SK-N-SH (cell line): ENCODE measurements around the gene COLEC11. TPM values are rescaled to one million over a fixed set of nuclear protein-coding genes. Genes with fewer than 3 reads are reported as not detected.
"Not testable (repeated sequence)": the region's sequence is repeated elsewhere in the genome, so short reads cannot be mapped to it uniquely, and the experiment has no call there.

Source experiments
- CTCF ChIA-PET: fragments of 300-600, 350-600 bp; formaldehyde crosslinking; extraction: SDS; loops from one replicate; lab custom pipeline; 2021; lab: Yijun Ruan, JAX
- POLR2A ChIA-PET: fragments of 350-600 bp; sonication (Branson Sonifier 250); formaldehyde crosslinking; extraction: SDS; loops from one replicate; lab custom pipeline; 2020; ENCODE audit warnings: antibody characterized with exemption, inconsistent platforms; lab: Yijun Ruan, JAX
- DNase-seq: peaks from one replicate; pipeline ENCODE4 v3.0.0; 2012
- H2AFZ ChIP-seq: fragments of 200-600 bp; sonication (generic); 2 replicates; pipeline ENCODE4 v1.8.1; 2016; ENCODE audit warnings: antibody characterized with exemption, mild to moderate bottlenecking, low read depth
- H3F3A ChIP-seq: fragments of 200-600 bp; sonication (generic); replicated peaks from 2 replicates; pipeline ENCODE3; 2016; ENCODE audit warnings: antibody characterized with exemption, mild to moderate bottlenecking; ENCODE audit not compliant: insufficient read depth
- H3K27ac ChIP-seq, 2 experiments: fragments of 200-500 bp in 1 of 2; fragments of 200-600 bp in 1 of 2; sonication (Bioruptor generic) in 1 of 2; sonication (generic), shearing (Covaris generic) in 1 of 2; 2 replicates each; pipeline versions ENCODE4 v1.5.1 to v1.6.1; 2014 to 2016; ENCODE audit warnings: low read depth in 2 of 2, inconsistent platforms in 1 of 2, low read length in 1 of 2, mild to moderate bottlenecking in 1 of 2, mixed read lengths in 1 of 2
- H3K27me3 ChIP-seq: fragments of 200-600 bp; sonication (generic), shearing (Covaris generic); 2 replicates; pipeline ENCODE4 v1.6.1; 2016; ENCODE audit warnings: mixed run types; ENCODE audit not compliant: insufficient read depth
- H3K36me3 ChIP-seq, 2 experiments: fragments of 200-500 bp in 1 of 2; fragments of 200-600 bp in 1 of 2; sonication (Bioruptor generic) in 1 of 2; sonication (generic) in 1 of 2; replicated peaks in 1 of 2; 2 replicates each; pipeline versions ENCODE3 to v1.5.1; 2014 to 2016; ENCODE audit warnings: low read length in 1 of 2, mild to moderate bottlenecking in 1 of 2; ENCODE audit not compliant: insufficient read depth in 2 of 2, control insufficient read depth in 1 of 2
- H3K4me1 ChIP-seq, 2 experiments: fragments of 200-500 bp in 1 of 2; fragments of 200-600 bp in 1 of 2; sonication (Bioruptor generic) in 1 of 2; sonication (generic), shearing (Covaris generic) in 1 of 2; 2 replicates each; pipeline versions ENCODE4 v1.5.1 to v1.6.1; 2014 to 2016; ENCODE audit warnings: low read depth in 1 of 2, low read length in 1 of 2, mixed run types in 1 of 2; ENCODE audit not compliant: insufficient read depth in 2 of 2, control insufficient read depth in 1 of 2
- H3K4me2 ChIP-seq: fragments of 200-600 bp; sonication (generic), shearing (Covaris generic); 2 replicates; pipeline ENCODE4 v1.6.1; 2017; ENCODE audit warnings: mixed run types
- H3K4me3 ChIP-seq, 2 experiments: fragments of 200-500 bp in 1 of 2; fragments of 200-600 bp in 1 of 2; sonication (Bioruptor generic) in 1 of 2; sonication (generic), shearing (Covaris generic) in 1 of 2; 2 replicates each; pipeline versions ENCODE4 v1.5.1 to v1.8.1; 2014 to 2016; ENCODE audit warnings: low read depth in 2 of 2, inconsistent platforms in 1 of 2, low read length in 1 of 2, mild to moderate bottlenecking in 1 of 2, mixed read lengths in 1 of 2, moderate library complexity in 1 of 2
- H3K79me2 ChIP-seq: fragments of 200-600 bp; sonication (generic); 2 replicates; pipeline ENCODE4 v1.8.1; 2017; ENCODE audit warnings: mild to moderate bottlenecking; ENCODE audit not compliant: insufficient read depth
- H3K9ac ChIP-seq: fragments of 200-600 bp; sonication (generic); 2 replicates; pipeline ENCODE4 v1.6.1; 2017; ENCODE audit warnings: mixed run types
- H3K9me2 ChIP-seq: fragments of 200-600 bp; sonication (generic); 2 replicates; pipeline ENCODE4 v1.6.1; 2017; ENCODE audit warnings: mixed run types
- H3K9me3 ChIP-seq: fragments of 200-600 bp; sonication (generic); 2 replicates; pipeline ENCODE4 v1.6.1; 2017; ENCODE audit warnings: mixed run types, mild to moderate bottlenecking, moderate library complexity
- H4K20me1 ChIP-seq: fragments of 200-600 bp; sonication (generic); 2 replicates; pipeline ENCODE4 v1.6.1; 2017; ENCODE audit warnings: mild to moderate bottlenecking, mixed run types; ENCODE audit not compliant: insufficient read depth
- FOXM1 ChIP-seq: IDR thresholded peaks from 2 replicates; pipeline ENCODE4 v1.4.0; 2012; ENCODE audit warnings: low read depth, mild to moderate bottlenecking
- MXI1 ChIP-seq: IDR thresholded peaks from 2 replicates; pipeline ENCODE4 v1.6.1; 2012; ENCODE audit warnings: mild to moderate bottlenecking, low read depth, low read length, improper control_type of control experiment
- NRF1 ChIP-seq: IDR thresholded peaks from 2 replicates; pipeline ENCODE4 v1.6.1; 2012; ENCODE audit warnings: low read depth, mild to moderate bottlenecking, low read length
- POLR2AphosphoS5 ChIP-seq: IDR thresholded peaks from 2 replicates; pipeline ENCODE4 v1.6.1; 2012; ENCODE audit warnings: low read depth, low read length
- RAD21 ChIP-seq: IDR thresholded peaks from 2 replicates; pipeline ENCODE4 v1.6.1; 2012; ENCODE audit warnings: mild to moderate bottlenecking, low read length
- TEAD4 ChIP-seq: IDR thresholded peaks from 2 replicates; pipeline ENCODE4 v1.4.0; 2012; ENCODE audit warnings: mild to moderate bottlenecking, borderline replicate concordance; ENCODE audit not compliant: insufficient read depth
- WGBS: methylation state at CpG from one replicate; pipeline ENCODE4 v1.1.6; 2017; ENCODE audit warnings: low lambda C conversion rate; 5-methylcytosine and 5-hydroxymethylcytosine counted together
- polyA plus RNA-seq, 3 experiments: library from polyadenylated mRNA; depleted of rRNA; stranded (reverse); fragments of >200 nt; gene quantifications; 2 replicates each; pipeline ENCODE4 v1.2.3, GENCODE V29; 2012
- TF ChIP-seq, protein P1 (sequence below): IDR thresholded peaks from 2 replicates; pipeline ENCODE4 v1.4.0; 2012; ENCODE audit warnings: low read depth, borderline replicate concordance
- TF ChIP-seq, protein P2 (sequence below): fragments of 150-350 bp; IDR thresholded peaks from 2 replicates; pipeline ENCODE4 v1.6.1; 2016; ENCODE audit warnings: mild to moderate bottlenecking, low read depth, low read length
- TF ChIP-seq, protein P3 (sequence below): IDR thresholded peaks from 2 replicates; pipeline ENCODE4 v1.4.0; 2012; ENCODE audit warnings: low read depth, borderline replicate concordance

Gene COLEC11
- polyA plus RNA-seq, 1 of the 3 experiments (the other 2 are of a cell fraction) = 8.7 TPM

DNA sequence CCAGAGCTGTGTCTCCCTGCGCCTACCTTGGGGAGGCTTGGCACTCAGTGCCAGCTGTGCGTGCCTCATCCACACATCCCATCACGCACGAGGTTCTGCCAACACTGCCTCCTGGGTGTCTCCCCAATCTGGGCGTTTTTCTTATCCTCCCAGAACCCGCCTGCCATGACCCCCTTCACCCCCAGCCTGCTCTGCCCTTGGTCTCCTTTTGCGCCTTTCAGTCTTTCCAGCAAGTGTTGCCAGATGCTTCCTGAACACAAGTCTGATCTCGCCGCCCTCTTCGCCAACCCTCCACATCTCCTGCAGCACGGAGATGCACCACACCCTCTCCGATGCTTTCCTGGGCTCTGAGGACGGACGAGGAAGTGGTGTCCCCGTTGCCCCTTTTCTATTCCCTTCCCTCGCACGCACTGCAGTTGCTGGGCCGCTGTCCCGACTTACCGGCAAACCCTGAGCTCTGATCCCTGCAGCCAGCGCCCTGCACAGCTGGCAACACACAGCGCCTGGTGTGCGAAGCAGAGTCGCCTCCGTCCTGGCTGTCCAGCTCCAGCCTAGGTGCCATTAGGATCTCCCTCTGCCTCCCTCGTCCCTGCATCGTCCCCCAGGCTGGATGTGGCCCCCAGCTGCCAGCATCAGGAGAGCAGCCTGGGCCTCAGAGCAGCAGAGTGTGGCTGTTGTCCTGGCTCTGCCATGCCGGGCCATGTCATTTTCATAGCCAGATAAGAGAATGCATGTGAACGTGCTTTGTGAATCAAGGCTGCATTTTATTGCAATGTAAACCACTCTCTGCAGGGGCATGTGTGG is 40.5 kb downstream of the COLEC11 start:
- no peak for DNase-seq
- no peak overlapping the region for H3K4me2 ChIP-seq
- CTCF ChIA-PET = interaction anchor here (2.0 kb wide), 1 partner anchor 9 kb away, joined by 5 read pairs; no protein-coding TSS in a partner anchor
- WGBS = 75% methylated on average over 29 of the region's 29 CpGs
- H3K4me3 ChIP-seq = no peak overlapping the region
- no peak overlapping the region for H3K27ac ChIP-seq
- H3K9me2 ChIP-seq = no peaks in the 10 kb centered on the region
- no peaks in the 10 kb centered on the region for H3F3A ChIP-seq
- H4K20me1 ChIP-seq = no peaks in the 10 kb centered on the region
- peaks cover 0 to 24% of the 10 kb centered on the region in 2 experiments; a peak in 1 of 4 replicates for H3K4me1 ChIP-seq
- no peak overlapping the region for H2AFZ ChIP-seq
- no peaks in the 10 kb centered on the region for H3K9me3 ChIP-seq
- H3K27me3 ChIP-seq = no peaks in the 10 kb centered on the region
- POLR2A ChIA-PET = no interaction called here
- no peak overlapping the region for H3K9ac ChIP-seq
- no peaks in the 10 kb centered on the region for H3K79me2 ChIP-seq
- TF ChIP-seq NRF1 (no peak), FOXM1 (no peak)
- H3K36me3 ChIP-seq = no peaks in the 10 kb centered on the region

DNA sequence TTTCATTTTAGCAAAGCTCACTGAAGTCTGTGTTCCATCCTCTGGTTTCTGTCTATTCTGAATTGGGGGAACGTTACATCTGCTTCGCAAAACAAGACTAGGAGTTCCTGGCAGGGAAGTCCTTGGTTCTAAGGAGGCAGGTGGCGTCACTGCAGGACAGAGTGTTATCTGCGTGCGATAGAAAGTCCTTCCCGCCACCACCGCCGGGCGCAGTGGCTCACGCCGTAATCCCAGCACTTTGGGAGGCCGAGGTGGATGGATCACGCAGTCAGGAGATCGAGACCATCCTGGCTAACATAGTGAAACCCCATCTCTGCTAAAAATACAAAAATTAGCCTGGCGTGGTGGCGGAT is 41.0 kb downstream of the COLEC11 start:
- H3K4me2 ChIP-seq, H3K9ac ChIP-seq, H3K36me3 ChIP-seq, H3K9me3 ChIP-seq, H3K9me2 ChIP-seq, DNase-seq, H3K4me3 ChIP-seq, H3K79me2 ChIP-seq, H3K27ac ChIP-seq, H4K20me1 ChIP-seq, H3K27me3 ChIP-seq, H2AFZ ChIP-seq, H3F3A ChIP-seq, POLR2A ChIA-PET: not testable (repeated sequence)
- WGBS = 84% methylated on average over 16 of the region's 16 CpGs
- CTCF ChIA-PET = interaction anchor here (2.0 kb wide), 1 partner anchor 9 kb away, joined by 5 read pairs; no protein-coding TSS in a partner anchor
- peaks cover 0 to 24% of the 10 kb centered on the region in 2 experiments; a peak in 1 of 4 replicates for H3K4me1 ChIP-seq

DNA sequence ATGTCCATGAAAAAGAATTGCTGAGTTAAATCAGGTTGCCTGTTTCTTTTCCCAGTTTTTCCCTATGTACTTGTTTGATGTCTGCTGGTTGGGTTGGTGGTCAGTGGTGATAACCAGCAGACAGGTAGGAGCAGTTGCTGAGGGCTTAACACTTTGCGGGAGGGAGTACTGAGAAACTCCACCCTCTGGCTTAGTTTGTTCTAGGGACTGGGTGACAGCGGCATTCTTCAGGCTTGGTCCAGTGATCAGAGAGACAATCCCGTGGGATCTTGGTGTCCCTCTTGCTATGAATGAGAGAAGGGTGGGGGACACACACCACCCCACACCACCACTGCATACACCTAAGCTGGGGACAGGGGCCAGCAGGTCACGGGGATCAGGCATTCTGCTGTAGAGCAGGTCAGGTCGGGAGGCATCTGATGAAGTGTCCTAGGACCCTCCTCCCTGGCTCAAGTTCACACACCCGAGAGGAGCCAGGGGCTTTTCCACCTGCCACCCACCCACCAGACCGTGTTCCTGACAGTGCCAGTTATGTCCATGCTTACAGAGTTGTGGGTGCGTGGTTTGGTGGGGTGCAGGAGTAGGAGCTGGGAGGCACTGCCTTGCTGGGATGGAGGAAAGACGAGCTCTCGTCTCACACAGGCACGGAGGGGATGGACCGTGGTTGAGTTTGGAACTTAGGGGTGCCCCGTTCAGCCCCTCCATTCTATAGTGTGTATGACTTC is 41.8 kb downstream of the COLEC11 start:
- Histone ChIP-seq H3K9ac (no peak overlapping the region), H3K4me1 (peaks cover 0 to 21% of the 10 kb centered on the region in 2 experiments; a peak in 1 of 4 replicates), H3K27ac (no peak overlapping the region), H3K27me3 (no peaks in the 10 kb centered on the region), H3K9me2 (no peaks in the 10 kb centered on the region), H3K79me2 (no peaks in the 10 kb centered on the region), H3K9me3 (no peaks in the 10 kb centered on the region)
- WGBS = 63% methylated on average over 13 of the region's 13 CpGs
- TF ChIP-seq, protein P1, sequence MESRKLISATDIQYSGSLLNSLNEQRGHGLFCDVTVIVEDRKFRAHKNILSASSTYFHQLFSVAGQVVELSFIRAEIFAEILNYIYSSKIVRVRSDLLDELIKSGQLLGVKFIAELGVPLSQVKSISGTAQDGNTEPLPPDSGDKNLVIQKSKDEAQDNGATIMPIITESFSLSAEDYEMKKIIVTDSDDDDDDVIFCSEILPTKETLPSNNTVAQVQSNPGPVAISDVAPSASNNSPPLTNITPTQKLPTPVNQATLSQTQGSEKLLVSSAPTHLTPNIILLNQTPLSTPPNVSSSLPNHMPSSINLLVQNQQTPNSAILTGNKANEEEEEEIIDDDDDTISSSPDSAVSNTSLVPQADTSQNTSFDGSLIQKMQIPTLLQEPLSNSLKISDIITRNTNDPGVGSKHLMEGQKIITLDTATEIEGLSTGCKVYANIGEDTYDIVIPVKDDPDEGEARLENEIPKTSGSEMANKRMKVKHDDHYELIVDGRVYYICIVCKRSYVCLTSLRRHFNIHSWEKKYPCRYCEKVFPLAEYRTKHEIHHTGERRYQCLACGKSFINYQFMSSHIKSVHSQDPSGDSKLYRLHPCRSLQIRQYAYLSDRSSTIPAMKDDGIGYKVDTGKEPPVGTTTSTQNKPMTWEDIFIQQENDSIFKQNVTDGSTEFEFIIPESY = no peak
- no peak for TF ChIP-seq TEAD4
- TF ChIP-seq, protein P2, sequence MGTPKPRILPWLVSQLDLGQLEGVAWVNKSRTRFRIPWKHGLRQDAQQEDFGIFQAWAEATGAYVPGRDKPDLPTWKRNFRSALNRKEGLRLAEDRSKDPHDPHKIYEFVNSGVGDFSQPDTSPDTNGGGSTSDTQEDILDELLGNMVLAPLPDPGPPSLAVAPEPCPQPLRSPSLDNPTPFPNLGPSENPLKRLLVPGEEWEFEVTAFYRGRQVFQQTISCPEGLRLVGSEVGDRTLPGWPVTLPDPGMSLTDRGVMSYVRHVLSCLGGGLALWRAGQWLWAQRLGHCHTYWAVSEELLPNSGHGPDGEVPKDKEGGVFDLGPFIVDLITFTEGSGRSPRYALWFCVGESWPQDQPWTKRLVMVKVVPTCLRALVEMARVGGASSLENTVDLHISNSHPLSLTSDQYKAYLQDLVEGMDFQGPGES = no peak
- TF ChIP-seq MXI1 = no peak
- no peak for TF ChIP-seq POLR2AphosphoS5
- no peak for TF ChIP-seq RAD21
- TF ChIP-seq, protein P3, sequence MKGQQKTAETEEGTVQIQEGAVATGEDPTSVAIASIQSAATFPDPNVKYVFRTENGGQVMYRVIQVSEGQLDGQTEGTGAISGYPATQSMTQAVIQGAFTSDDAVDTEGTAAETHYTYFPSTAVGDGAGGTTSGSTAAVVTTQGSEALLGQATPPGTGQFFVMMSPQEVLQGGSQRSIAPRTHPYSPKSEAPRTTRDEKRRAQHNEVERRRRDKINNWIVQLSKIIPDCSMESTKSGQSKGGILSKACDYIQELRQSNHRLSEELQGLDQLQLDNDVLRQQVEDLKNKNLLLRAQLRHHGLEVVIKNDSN = no peak
- TF ChIP-seq, all 33 proteins: peak for 0
- no peaks in the 10 kb centered on the region for H4K20me1 ChIP-seq
- ChIA-PET POLR2A (interaction anchor here (0.5 kb wide), 1 partner anchor 28 kb away, joined by 3 read pairs; no protein-coding TSS in a partner anchor), CTCF (interaction anchor here (1.0 kb wide), 1 partner anchor 13 kb away, joined by 3 read pairs; no protein-coding TSS in a partner anchor)
- no peak overlapping the region for H3K4me3 ChIP-seq
- no peak for DNase-seq
- no peaks in the 10 kb centered on the region for H3F3A ChIP-seq
- no peak overlapping the region for H2AFZ ChIP-seq
- no peak overlapping the region for H3K4me2 ChIP-seq
- no peaks in the 10 kb centered on the region for H3K36me3 ChIP-seq
